ENCODE measurements around the gene ADGRL2. TPM values are rescaled to one million over a fixed set of nuclear protein-coding genes. Genes with fewer than 3 reads are reported as not detected.

Gene ADGRL2
- total RNA-seq, 1 experiment from 2014 or later, result 0.20 TPM

GRCh38 chr1:81989524-81989923 is 188.8 kb downstream of the ADGRL2 start:
- RAD21 ChIA-PET (ENCODE audit: low non-redundant PET in 1 of 2, low total read pairs in 2 of 2, uncharacterized antibody in 2 of 2, unreplicated experiment in 2 of 2), result no interaction called here
- H4K20me1 ChIP-seq (ENCODE audit: insufficient read depth), result no peaks in the 10 kb centered on the region
- H3K27me3 ChIP-seq (ENCODE audit: insufficient read depth, low read length), result no peaks in the 10 kb centered on the region
- POLR2A ChIA-PET, result no interaction called here
- no peaks in the 10 kb centered on the region for H3K9me2 ChIP-seq (ENCODE audit: insufficient read depth)
- no peak for DNase-seq (ENCODE audit: low read depth, low spot score)
- H3K9me3 ChIP-seq (ENCODE audit: control insufficient read depth in 1 of 2, insufficient read depth in 1 of 2, low read depth in 1 of 2, low read length in 2 of 2), result no peaks in the 10 kb centered on the region
- TF ChIP-seq FOSL1 (IDR thresholded peaks at IDR 0.05; ENCODE audit: low read depth) (no peak), EGR1 (IDR thresholded peaks at IDR 0.05; ENCODE audit: low read depth) (no peak), CBX3 (IDR thresholded peaks at IDR 0.05; ENCODE audit: low read depth) (no peak), TCF7L2 (IDR thresholded peaks at IDR 0.05; ENCODE audit: borderline replicate concordance, extremely low read depth, insufficient read depth, insufficient read length) (no peak), CEBPB (IDR thresholded peaks at IDR 0.05; ENCODE audit: low read depth) (no peak), ELF1 (IDR thresholded peaks at IDR 0.05; ENCODE audit: borderline replicate concordance, low read depth) (no peak), EZH2phosphoT487 (IDR thresholded peaks at IDR 0.05; ENCODE audit: borderline replicate concordance) (no peak), RAD21 (IDR thresholded peaks at IDR 0.05; ENCODE audit: low read depth) (no peak)
- no peak overlapping the region for H3K4me2 ChIP-seq (ENCODE audit: low read length)
- H3K79me2 ChIP-seq (ENCODE audit: insufficient read depth, low read length), result no peaks in the 10 kb centered on the region
- no peak overlapping the region for H3K27ac ChIP-seq (ENCODE audit: low read depth, low read length)
- CTCF ChIA-PET, result no interaction called here
- H2AFZ ChIP-seq (ENCODE audit: low read depth, low read length, poor library complexity, severe bottlenecking), result no peak overlapping the region
- no TSS peak for BruUV-seq (replicated peaks)
- no peaks in the 10 kb centered on the region for H3K4me1 ChIP-seq (ENCODE audit: control insufficient read depth in 1 of 2, insufficient read depth in 2 of 2, low read length in 2 of 2)
- H3K36me3 ChIP-seq (ENCODE audit: control insufficient read depth in 1 of 2, insufficient read depth in 2 of 2, low read length in 2 of 2), result no peaks in the 10 kb centered on the region
- intact Hi-C loops (cut with micrococcal nuclease), result no loop called here
- H3K4me3 ChIP-seq (replicated peaks in 1 of 2; ENCODE audit: low read depth in 1 of 2, low read length in 2 of 2), result no peak overlapping the region
- H3K9ac ChIP-seq (ENCODE audit: low read length), result no peak overlapping the region
- no peak for ATAC-seq

DNA sequence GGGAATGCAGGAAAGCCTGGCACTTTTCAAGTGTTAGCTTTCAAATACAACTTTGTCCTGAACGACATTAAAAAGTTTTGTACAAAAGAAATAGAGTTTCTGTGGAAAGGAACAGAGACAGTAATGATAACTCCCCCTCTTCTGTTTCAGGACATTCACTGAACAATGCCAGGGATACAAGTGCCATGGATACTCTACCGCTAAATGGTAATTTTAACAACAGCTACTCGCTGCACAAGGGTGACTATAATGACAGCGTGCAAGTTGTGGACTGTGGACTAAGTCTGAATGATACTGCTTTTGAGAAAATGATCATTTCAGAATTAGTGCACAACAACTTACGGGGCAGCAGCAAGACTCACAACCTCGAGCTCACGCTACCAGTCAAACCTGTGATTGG is 189.5 kb downstream of the ADGRL2 start:
- CTCF ChIA-PET, result no interaction called here
- Histone ChIP-seq H3K27ac (ENCODE audit: low read depth, low read length) (no peak overlapping the region), H3K9ac (ENCODE audit: low read length) (no peak overlapping the region), H3K79me2 (ENCODE audit: insufficient read depth, low read length) (no peaks in the 10 kb centered on the region), H3K36me3 (ENCODE audit: control insufficient read depth in 1 of 2, insufficient read depth in 2 of 2, low read length in 2 of 2) (no peaks in the 10 kb centered on the region), H2AFZ (ENCODE audit: low read depth, low read length, poor library complexity, severe bottlenecking) (no peak overlapping the region), H3K9me3 (ENCODE audit: control insufficient read depth in 1 of 2, insufficient read depth in 1 of 2, low read depth in 1 of 2, low read length in 2 of 2) (no peaks in the 10 kb centered on the region), H4K20me1 (ENCODE audit: insufficient read depth) (no peaks in the 10 kb centered on the region), H3K9me2 (ENCODE audit: insufficient read depth) (no peaks in the 10 kb centered on the region), H3K4me3 (replicated peaks in 1 of 2; ENCODE audit: low read depth in 1 of 2, low read length in 2 of 2) (no peak overlapping the region), H3K4me1 (ENCODE audit: control insufficient read depth in 1 of 2, insufficient read depth in 2 of 2, low read length in 2 of 2) (no peaks in the 10 kb centered on the region), H3K4me2 (ENCODE audit: low read length) (no peak overlapping the region), H3K27me3 (ENCODE audit: insufficient read depth, low read length) (no peaks in the 10 kb centered on the region)
- intact Hi-C loops (cut with micrococcal nuclease), result no loop called here
- ATAC-seq (no peak), DNase-seq (ENCODE audit: low read depth, low spot score) (no peak)
- BruUV-seq (replicated peaks), result no TSS peak
- RAD21 ChIA-PET (ENCODE audit: low non-redundant PET in 1 of 2, low total read pairs in 2 of 2, uncharacterized antibody in 2 of 2, unreplicated experiment in 2 of 2), result no interaction called here
- POLR2A ChIA-PET, result no interaction called here
- TF ChIP-seq JUND (IDR thresholded peaks at IDR 0.05), result no peak
- TF ChIP-seq CTCF (IDR thresholded peaks at IDR 0.05 in 2 of 3, conservative IDR thresholded peaks at IDR 0.05 in 1 of 3; ENCODE audit: borderline replicate concordance in 1 of 3, insufficient read depth in 1 of 3, low read depth in 2 of 3, low read length in 2 of 3), result no peak
- TF ChIP-seq, protein P1, sequence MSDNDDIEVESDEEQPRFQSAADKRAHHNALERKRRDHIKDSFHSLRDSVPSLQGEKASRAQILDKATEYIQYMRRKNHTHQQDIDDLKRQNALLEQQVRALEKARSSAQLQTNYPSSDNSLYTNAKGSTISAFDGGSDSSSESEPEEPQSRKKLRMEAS (IDR thresholded peaks at IDR 0.05), result no peak
- no peak for TF ChIP-seq FOSL1 (IDR thresholded peaks at IDR 0.05; ENCODE audit: low read depth)
- TF ChIP-seq POLR2AphosphoS5 (IDR thresholded peaks at IDR 0.05; ENCODE audit: low read depth, low read length), result no peak
- no peak for TF ChIP-seq POLR2A (IDR thresholded peaks at IDR 0.05; ENCODE audit: borderline replicate concordance, extremely low read depth, insufficient read depth, insufficient read length)
- TF ChIP-seq EZH2phosphoT487 (IDR thresholded peaks at IDR 0.05; ENCODE audit: borderline replicate concordance), result no peak
- no peak for TF ChIP-seq EGR1 (IDR thresholded peaks at IDR 0.05; ENCODE audit: low read depth)
- TF ChIP-seq, protein P2, sequence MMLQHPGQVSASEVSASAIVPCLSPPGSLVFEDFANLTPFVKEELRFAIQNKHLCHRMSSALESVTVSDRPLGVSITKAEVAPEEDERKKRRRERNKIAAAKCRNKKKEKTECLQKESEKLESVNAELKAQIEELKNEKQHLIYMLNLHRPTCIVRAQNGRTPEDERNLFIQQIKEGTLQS (IDR thresholded peaks at IDR 0.05), result no peak
- no peak for TF ChIP-seq RAD21 (IDR thresholded peaks at IDR 0.05; ENCODE audit: low read depth)
- no peak for TF ChIP-seq ELF1 (IDR thresholded peaks at IDR 0.05; ENCODE audit: borderline replicate concordance, low read depth)
- no peak for TF ChIP-seq SRF (IDR thresholded peaks at IDR 0.05; ENCODE audit: low read depth)
- no peak for TF ChIP-seq CEBPB (IDR thresholded peaks at IDR 0.05; ENCODE audit: low read depth)
- TF ChIP-seq CBX3 (IDR thresholded peaks at IDR 0.05; ENCODE audit: low read depth), result no peak
- TF ChIP-seq SIN3A (IDR thresholded peaks at IDR 0.05; ENCODE audit: low read depth), result no peak
- TF ChIP-seq, protein P3, sequence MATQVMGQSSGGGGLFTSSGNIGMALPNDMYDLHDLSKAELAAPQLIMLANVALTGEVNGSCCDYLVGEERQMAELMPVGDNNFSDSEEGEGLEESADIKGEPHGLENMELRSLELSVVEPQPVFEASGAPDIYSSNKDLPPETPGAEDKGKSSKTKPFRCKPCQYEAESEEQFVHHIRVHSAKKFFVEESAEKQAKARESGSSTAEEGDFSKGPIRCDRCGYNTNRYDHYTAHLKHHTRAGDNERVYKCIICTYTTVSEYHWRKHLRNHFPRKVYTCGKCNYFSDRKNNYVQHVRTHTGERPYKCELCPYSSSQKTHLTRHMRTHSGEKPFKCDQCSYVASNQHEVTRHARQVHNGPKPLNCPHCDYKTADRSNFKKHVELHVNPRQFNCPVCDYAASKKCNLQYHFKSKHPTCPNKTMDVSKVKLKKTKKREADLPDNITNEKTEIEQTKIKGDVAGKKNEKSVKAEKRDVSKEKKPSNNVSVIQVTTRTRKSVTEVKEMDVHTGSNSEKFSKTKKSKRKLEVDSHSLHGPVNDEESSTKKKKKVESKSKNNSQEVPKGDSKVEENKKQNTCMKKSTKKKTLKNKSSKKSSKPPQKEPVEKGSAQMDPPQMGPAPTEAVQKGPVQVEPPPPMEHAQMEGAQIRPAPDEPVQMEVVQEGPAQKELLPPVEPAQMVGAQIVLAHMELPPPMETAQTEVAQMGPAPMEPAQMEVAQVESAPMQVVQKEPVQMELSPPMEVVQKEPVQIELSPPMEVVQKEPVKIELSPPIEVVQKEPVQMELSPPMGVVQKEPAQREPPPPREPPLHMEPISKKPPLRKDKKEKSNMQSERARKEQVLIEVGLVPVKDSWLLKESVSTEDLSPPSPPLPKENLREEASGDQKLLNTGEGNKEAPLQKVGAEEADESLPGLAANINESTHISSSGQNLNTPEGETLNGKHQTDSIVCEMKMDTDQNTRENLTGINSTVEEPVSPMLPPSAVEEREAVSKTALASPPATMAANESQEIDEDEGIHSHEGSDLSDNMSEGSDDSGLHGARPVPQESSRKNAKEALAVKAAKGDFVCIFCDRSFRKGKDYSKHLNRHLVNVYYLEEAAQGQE (IDR thresholded peaks at IDR 0.05; ENCODE audit: low read depth), result no peak
